Measurements from ENCODE around the gene INO80C.
A peak's percentile ranks its signal among the peaks of the same experiment; 100 is the strongest.

DNA sequence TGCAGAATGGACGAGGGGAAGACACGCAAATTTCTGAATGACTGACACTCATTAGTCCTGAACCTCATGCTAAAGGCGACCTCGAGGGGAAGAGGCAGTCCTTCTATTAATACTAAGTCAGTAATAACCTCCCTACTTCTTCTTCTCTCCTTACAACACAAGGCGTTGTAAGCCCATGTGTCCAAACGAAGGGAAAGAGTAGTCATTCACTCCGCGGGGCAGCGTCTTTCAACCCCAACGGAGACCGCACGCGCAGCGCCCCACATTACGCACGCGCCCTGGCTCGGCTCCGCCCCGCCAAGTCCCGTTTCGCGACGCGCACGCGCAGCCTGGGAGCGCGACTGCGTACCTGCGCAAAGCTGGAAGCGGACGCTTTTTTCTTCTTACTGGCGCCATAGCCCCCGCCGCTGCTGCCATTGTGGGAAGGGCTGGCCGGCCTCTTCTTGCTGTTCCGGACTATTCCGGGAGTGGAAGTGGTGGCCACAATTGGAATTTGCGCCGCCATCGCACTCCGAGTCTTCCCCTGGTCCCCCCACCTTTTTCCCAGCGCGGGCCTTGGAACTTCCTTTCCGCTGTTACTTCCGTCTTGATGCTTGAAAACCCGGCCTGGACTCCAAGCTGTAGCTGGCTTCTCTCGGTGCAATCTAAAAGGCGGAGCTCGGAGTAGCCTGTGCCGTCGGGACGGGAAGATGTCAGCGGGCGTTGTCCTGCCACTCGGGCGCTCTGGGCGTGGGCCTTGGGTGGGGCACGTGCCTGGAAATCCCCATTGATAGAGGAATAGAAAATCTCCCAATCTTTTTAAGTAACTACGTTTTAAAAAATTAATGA lies at the start of gene INO80C:
- TF ChIP-seq CTCF (IDR thresholded peaks at IDR 0.05 in 4 of 5, conservative IDR thresholded peaks at IDR 0.05 in 1 of 5) (peak in 2 of 5 experiments; percentile 29 to 44), POLR2A (IDR thresholded peaks at IDR 0.05) (peak; percentile 79 to 82)

All from gastrocnemius medialis (tissue), 4 donors.